GM12801 (cell line): ENCODE measurements around the gene UGT2A3.

Experiments used
- TF ChIP-seq, protein P1 (sequence below): IDR thresholded peaks from one replicate; pipeline ENCODE4 v1.5.1; 2011; ENCODE audit warnings: control low read depth; ENCODE audit not compliant: insufficient read length; ENCODE audit errors: extremely low read depth

The UGT2A3 gene

DNA sequence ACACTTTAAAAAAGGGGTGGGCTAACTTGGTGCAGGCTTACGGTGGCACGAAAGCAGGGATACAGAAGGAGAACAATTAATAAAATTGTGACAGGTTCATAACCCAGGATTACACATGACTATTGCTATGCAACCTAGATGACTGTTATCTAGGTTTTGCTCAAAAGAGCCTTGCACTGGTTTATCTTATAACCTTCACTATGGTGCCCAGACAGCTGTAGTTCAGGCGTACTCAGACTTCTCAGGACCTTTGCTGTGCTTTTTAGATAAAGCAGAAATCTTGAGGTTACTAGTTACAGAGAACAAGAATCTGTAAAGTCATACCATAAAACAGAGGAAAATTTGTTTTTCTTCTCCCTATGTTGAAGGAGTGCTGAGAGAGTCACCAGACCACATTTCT lies 44.4 kb downstream of the UGT2A3 start:
- TF ChIP-seq, protein P1, sequence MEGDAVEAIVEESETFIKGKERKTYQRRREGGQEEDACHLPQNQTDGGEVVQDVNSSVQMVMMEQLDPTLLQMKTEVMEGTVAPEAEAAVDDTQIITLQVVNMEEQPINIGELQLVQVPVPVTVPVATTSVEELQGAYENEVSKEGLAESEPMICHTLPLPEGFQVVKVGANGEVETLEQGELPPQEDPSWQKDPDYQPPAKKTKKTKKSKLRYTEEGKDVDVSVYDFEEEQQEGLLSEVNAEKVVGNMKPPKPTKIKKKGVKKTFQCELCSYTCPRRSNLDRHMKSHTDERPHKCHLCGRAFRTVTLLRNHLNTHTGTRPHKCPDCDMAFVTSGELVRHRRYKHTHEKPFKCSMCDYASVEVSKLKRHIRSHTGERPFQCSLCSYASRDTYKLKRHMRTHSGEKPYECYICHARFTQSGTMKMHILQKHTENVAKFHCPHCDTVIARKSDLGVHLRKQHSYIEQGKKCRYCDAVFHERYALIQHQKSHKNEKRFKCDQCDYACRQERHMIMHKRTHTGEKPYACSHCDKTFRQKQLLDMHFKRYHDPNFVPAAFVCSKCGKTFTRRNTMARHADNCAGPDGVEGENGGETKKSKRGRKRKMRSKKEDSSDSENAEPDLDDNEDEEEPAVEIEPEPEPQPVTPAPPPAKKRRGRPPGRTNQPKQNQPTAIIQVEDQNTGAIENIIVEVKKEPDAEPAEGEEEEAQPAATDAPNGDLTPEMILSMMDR = no peak

DNA sequence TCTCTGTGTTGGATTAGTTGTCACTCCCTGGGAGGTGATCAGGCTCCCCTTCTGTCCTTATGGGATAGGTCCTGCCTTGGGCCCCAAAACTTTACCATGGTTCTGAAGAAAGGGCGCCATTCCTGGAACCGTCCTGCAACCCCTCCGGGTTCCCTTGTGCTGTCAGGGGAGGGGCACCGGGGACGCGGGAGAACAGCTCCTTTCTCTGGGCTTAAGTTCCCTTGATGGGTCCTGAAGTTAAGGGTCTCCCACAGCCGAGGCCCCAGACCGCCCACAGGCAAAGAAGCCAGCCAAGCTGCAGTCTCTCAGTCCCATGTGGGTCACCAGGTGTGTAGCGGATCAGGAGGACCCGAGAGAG lies 44.8 kb downstream of the UGT2A3 start:
- TF ChIP-seq, protein P1 = no peak

DNA sequence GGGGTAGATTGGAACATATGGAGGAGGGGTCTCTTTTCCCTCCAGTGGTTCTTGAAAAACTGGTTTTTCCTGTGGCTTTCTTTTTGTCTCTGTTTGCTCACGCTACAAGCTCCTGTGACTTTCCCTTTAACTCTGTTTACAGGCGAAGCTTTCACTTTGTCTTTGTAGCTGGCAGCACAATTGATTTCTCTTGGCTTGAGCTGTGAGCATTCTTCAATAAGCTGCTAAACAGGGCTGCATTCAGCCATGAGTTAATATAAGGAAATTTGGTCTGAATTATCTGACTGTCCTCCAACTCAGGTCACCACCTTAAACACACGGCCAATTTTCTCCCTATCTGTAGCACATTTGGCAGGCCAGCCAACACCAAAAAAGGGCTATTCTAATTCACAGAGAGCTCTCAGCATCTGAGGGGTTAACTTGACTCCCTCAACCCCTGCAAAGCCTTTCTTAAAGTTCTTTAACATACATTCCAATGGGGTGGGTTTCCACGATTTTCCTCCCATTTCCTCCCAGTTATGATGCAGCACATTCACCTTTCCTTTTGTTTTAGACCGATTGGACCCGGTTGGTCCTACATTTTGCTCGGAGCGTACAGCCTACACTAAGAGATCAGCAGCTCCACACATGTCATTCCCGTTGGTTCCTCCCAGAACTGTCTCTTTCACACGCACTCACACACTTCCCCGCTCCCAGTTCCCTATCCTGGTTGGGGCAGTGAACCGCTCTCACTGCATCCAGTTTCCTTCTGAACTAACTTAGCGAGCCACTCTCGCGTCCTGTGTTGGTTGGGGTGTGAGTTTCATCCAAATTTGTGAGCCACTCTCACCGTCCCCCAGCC lies 45.4 kb downstream of the UGT2A3 start:
- TF ChIP-seq, protein P1 = no peak

DNA sequence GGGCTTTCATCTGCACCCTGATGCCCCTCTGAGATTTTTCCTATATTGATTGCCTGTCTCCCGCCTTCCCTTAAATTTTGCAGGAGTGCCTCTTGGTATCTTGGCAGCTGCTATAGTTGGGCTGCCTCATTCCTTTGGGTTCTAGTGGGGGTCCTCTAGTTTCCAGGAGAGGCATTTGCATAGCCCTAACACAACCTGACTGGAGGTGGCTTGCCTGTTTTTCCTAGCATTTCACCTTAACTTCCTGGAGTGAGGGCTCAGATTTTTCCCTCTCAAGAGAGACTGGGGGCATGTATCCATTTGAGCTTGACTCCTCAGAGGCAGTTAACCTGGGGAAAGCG lies 46.0 kb downstream of the UGT2A3 start:
- TF ChIP-seq, protein P1 = no peak

DNA sequence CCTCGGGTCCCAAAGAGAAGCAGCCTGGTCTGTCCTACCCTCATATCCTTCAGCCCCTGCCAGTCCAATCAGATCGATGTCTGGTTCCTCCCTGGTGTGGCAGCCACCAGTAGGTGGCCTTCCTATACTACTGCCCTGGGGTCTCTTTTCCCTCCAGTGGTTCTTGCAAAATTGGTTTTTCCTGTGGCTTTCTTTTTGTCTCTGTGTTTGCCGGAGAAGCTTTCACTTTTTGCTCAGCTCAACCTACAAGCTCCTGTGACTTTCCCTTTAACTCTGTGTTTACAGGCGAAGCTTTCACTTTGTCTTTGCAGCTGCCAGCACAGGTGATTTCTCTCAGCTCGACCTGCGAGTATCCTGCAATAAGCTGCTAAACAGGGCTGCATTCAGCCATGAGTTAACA lies 46.8 kb downstream of the UGT2A3 start:
- TF ChIP-seq, protein P1 = no peak

DNA sequence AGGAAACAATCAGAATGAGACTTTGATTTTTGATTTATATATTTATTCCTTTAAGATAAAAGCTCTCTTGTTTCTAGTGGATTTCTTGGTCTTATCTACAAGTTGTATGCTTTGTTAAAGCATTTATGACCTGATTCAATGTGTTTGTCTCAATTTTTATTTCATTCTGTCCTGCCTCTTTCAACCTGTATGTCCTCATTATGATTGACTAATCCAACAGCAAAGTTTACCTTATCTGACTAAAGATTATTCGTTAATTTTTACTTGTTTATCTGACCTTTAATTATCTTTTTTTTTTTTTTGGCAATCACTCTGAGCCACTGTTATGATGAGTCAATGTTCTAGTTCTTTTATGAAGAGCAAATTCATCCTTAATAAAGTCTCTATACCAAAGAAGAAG lies 54.9 kb downstream of the UGT2A3 start:
- TF ChIP-seq, protein P1 = no peak

DNA sequence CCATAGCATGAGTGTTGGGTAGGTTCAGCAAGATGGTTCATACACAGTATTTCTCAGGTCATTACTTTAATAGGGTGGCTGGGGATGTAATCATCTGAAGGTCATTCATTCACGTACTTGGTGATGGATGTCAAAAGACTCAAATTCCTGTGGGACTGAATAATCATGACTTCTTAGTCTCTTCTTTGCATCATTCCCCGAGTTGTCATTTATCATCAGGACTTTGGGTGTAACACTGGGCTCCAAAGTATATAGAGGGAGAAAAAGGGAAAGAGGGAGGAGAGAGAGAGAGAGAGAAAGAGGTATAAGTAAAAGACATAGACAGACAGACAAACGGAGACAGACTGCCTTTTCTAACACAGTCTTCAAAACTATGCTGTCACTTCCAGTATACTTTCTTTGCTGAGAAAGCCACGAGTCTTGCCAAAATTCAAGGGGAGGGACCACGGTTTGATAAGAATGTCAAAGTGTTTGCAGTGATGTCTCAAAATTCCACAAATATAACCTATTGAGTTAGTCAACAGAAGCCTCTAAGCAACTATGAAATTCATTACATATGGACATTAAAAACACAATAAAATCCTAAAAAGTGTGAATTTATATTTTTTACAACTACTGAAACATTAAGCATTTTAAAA lies 55.9 kb downstream of the UGT2A3 start:
- TF ChIP-seq, protein P1 = no peak
